Vagina (tissue), 2 donors: ENCODE measurements around the gene CHD9. TPM values are rescaled to one million over a fixed set of nuclear protein-coding genes. Genes with fewer than 3 reads are reported as not detected.

ENCODE experiments used
- DNase-seq, 2 donors: peaks; one replicate each; pipeline ENCODE4 v3.0.0-alpha.2; 2017; ENCODE audit errors: extremely low spot score in 2 of 2
- H3K27ac ChIP-seq: fragments of 200-600 bp; sonication (generic); one replicate; pipeline ENCODE4 v1.5.1; 2019
- H3K27me3 ChIP-seq: fragments of 200-600 bp; sonication (generic); one replicate; pipeline ENCODE4 v1.5.1; 2019
- H3K36me3 ChIP-seq, 2 donors: fragments of 200-600 bp; sonication (generic); one replicate each; pipeline ENCODE4 v1.5.1; 2017 to 2019
- H3K4me1 ChIP-seq: fragments of 200-600 bp; sonication (generic); one replicate; pipeline ENCODE4 v1.5.1; 2019
- H3K4me3 ChIP-seq, 2 donors: fragments of 200-600 bp; sonication (generic); 1 replicate in 1 of 2; 2 replicates in 1 of 2; pipeline ENCODE4 v1.5.1; 2016 to 2019
- H3K9me3 ChIP-seq: fragments of 200-600 bp; sonication (generic); one replicate; pipeline ENCODE4 v1.5.1; 2019
- POLR2A ChIP-seq, 2 donors: fragments of 450-650 bp; IDR thresholded peaks; one replicate each; pipeline ENCODE4 v1.6.1; 2017; ENCODE audit warnings: antibody characterized with exemption in 2 of 2, mild to moderate bottlenecking in 2 of 2, moderate library complexity in 2 of 2
- POLR2AphosphoS5 ChIP-seq, 2 donors: sonication (generic); formaldehyde crosslinking; IDR thresholded peaks; one replicate each; pipeline ENCODE4 v1.9.0; 2017; ENCODE audit warnings: antibody characterized with exemption in 2 of 2, mild to moderate bottlenecking in 2 of 2, low read depth in 1 of 2; ENCODE audit not compliant: insufficient read depth in 1 of 2
- intact Hi-C: fragments of 100-400 bp; cut with DNase I; formaldehyde crosslinking; loops from one replicate; pipeline ENCODE4 v1.15.1; 2023
- total RNA-seq: library from RNA; depleted of rRNA; stranded (reverse); fragments of >200 nt; gene quantifications from one replicate; pipeline ENCODE4 v1.2.3, GENCODE V29; 2016
- TF ChIP-seq, protein P1 (sequence below), 3 experiments: fragments of 450-650 bp in 2 of 3; fragments of 200-600 bp in 1 of 3; sonication (generic) in 1 of 3; IDR thresholded peaks; one replicate each; pipeline ENCODE4 v1.5.1; 2017 to 2019; ENCODE audit warnings: antibody characterized with exemption in 3 of 3, mild to moderate bottlenecking in 2 of 3, moderate library complexity in 2 of 3

CHD9 gene
- total RNA-seq, 1 donor from 2014 or later, result 77.6 TPM

DNA sequence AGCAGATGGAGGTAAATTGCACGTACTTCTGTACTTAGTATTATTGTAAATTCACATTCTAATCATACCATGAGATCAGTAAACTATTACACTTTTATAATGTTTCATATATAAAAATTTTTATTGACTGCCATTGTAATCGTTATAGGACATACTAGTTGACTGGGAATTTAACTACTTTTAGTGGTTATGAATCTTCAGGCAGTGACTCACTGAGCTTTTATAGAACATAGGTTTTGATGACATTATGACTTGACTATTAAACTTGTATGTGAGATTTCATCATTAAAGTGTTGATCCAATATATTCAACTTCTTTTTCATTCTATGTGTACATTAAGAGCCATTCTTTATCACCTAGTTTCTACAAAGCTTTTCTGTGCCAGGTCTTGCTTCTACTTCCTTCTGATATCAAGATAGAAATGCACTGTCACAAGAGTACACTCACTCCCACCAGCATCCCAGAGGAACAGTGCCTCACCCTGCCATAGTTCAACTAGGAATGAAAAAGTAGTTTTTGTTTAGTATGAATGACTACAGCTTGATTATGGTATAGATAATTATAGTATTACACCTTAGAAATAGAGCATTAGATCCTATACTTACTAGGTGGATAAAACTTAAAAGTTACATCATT lies 237.1 kb downstream of the CHD9 start:
- Histone ChIP-seq H3K36me3 (peaks cover 8 to 75% of the 10 kb centered on the region in 2 donors), H3K27ac (no peak overlapping the region), H3K4me3 (no peak overlapping the region), H3K27me3 (no peaks in the 10 kb centered on the region), H3K4me1 (no peaks in the 10 kb centered on the region), H3K9me3 (no peaks in the 10 kb centered on the region)
- no peak for DNase-seq
- TF ChIP-seq POLR2AphosphoS5 (IDR thresholded peaks at IDR 0.05; ENCODE audit: insufficient read depth in 1 of 2, low read depth in 1 of 2) (no peak), POLR2A (IDR thresholded peaks at IDR 0.05) (no peak)
- TF ChIP-seq, protein P1, sequence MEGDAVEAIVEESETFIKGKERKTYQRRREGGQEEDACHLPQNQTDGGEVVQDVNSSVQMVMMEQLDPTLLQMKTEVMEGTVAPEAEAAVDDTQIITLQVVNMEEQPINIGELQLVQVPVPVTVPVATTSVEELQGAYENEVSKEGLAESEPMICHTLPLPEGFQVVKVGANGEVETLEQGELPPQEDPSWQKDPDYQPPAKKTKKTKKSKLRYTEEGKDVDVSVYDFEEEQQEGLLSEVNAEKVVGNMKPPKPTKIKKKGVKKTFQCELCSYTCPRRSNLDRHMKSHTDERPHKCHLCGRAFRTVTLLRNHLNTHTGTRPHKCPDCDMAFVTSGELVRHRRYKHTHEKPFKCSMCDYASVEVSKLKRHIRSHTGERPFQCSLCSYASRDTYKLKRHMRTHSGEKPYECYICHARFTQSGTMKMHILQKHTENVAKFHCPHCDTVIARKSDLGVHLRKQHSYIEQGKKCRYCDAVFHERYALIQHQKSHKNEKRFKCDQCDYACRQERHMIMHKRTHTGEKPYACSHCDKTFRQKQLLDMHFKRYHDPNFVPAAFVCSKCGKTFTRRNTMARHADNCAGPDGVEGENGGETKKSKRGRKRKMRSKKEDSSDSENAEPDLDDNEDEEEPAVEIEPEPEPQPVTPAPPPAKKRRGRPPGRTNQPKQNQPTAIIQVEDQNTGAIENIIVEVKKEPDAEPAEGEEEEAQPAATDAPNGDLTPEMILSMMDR (IDR thresholded peaks at IDR 0.05), result no peak
- intact Hi-C loops, result no loop called here

DNA sequence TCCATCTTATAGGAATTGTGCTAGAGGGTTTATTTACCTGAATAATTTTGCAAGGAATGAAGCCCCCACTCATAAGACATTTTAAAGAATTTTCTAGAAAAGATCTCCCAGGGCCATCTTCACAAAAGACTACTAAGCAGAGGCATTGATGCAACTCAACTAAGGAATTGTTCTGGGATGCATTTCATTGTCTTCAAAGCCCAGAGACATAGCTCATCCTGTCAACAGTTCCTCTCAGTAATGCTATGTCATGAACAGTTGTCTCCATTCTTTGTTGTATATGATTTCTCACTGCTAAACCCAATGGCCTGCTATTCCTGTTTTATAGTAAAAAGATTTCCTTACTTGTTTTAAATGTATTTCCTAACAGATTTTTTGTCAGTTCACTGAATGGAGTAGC lies 242.7 kb downstream of the CHD9 start:
- peaks cover 0 to 61% of the 10 kb centered on the region in 2 donors for H3K36me3 ChIP-seq
- no peaks in the 10 kb centered on the region for H3K9me3 ChIP-seq
- no peak for DNase-seq
- intact Hi-C loops, result no loop called here
- no peak overlapping the region for H3K27ac ChIP-seq
- no peaks in the 10 kb centered on the region for H3K4me1 ChIP-seq
- TF ChIP-seq POLR2AphosphoS5 (IDR thresholded peaks at IDR 0.05; ENCODE audit: insufficient read depth in 1 of 2, low read depth in 1 of 2), result no peak
- TF ChIP-seq, protein P1 (IDR thresholded peaks at IDR 0.05), result no peak
- no peak for TF ChIP-seq POLR2A (IDR thresholded peaks at IDR 0.05)
- H3K4me3 ChIP-seq, result no peak overlapping the region
- no peaks in the 10 kb centered on the region for H3K27me3 ChIP-seq

DNA sequence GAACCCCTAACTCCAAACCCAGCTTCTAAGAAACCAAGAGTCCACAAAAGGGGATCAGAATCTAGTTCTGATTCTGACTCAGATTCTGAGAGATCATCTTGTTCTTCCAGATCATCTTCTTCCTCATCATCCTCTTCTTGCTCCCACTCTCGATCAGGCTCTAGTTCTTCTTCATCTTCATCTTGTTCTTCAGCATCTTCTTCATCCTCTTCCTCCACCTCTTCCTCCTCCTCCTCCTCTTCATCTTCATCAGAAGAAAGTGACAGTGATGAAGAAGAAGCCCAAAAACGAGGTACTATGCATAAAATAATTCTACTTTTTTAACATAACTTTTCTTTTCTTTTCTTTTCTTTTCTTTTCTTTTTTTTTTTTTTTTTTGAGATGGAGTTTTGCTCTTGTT lies 249.5 kb downstream of the CHD9 start:
- intact Hi-C loops, result no loop called here
- Histone ChIP-seq H3K4me1 (no peaks in the 10 kb centered on the region), H3K27ac (no peak overlapping the region), H3K27me3 (no peaks in the 10 kb centered on the region), H3K36me3 (peaks cover 0 to 68% of the 10 kb centered on the region in 2 donors), H3K9me3 (no peaks in the 10 kb centered on the region), H3K4me3 (no peak overlapping the region)
- DNase-seq, result no peak
- TF ChIP-seq POLR2A (IDR thresholded peaks at IDR 0.05) (no peak), POLR2AphosphoS5 (IDR thresholded peaks at IDR 0.05; ENCODE audit: insufficient read depth in 1 of 2, low read depth in 1 of 2) (no peak)
- TF ChIP-seq, protein P1 (IDR thresholded peaks at IDR 0.05), result no peak

DNA sequence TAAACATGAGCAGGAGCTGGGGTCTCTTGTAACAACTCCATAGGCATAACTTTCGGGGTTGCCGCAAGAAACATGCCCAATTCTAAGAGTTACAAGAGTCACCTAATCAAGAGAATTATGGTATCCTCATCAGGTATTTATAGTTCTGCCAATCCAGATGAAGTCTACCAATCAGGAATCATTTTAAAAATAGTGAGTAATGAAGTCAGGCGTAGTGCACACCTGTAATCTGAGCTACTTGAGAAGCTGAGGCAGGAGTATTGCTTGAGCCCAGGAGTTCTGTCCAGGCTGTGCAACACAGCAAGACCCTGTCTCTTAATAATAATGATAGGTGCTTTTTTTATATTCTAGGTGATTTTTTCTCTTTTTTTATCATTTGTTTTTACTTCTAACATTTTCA lies 251.0 kb downstream of the CHD9 start:
- TF ChIP-seq POLR2AphosphoS5 (IDR thresholded peaks at IDR 0.05; ENCODE audit: insufficient read depth in 1 of 2, low read depth in 1 of 2) (no peak), POLR2A (IDR thresholded peaks at IDR 0.05) (no peak)
- TF ChIP-seq, protein P1 (IDR thresholded peaks at IDR 0.05), result no peak
- Histone ChIP-seq H3K9me3 (no peaks in the 10 kb centered on the region), H3K36me3 (peaks cover 0 to 68% of the 10 kb centered on the region in 2 donors), H3K27ac (no peak overlapping the region), H3K27me3 (no peaks in the 10 kb centered on the region), H3K4me1 (no peaks in the 10 kb centered on the region), H3K4me3 (no peak overlapping the region)
- no peak for DNase-seq
- intact Hi-C loops, result no loop called here

DNA sequence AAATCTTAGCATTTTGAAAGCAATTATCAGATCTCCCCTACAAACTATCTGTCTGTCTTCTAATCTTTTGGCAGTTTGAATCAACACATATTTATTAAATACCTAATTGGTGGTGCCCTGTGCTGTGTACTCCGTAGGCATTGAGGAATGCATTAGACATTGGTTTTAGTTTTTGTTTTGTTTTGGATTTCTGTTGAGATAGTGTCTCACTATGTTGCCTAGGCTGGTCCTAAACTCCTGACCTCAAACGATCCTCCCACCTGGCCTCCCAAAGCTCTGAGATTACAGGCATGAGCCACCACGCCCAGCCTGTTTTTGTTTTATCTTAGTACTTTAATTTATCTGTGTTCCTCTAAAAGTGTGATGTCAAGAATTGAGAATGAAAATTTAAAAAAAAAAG lies 254.7 kb downstream of the CHD9 start:
- TF ChIP-seq POLR2A (IDR thresholded peaks at IDR 0.05) (no peak), POLR2AphosphoS5 (IDR thresholded peaks at IDR 0.05; ENCODE audit: insufficient read depth in 1 of 2, low read depth in 1 of 2) (no peak)
- TF ChIP-seq, protein P1 (IDR thresholded peaks at IDR 0.05), result no peak
- Histone ChIP-seq H3K4me1 (no peaks in the 10 kb centered on the region), H3K9me3 (no peaks in the 10 kb centered on the region), H3K27me3 (no peaks in the 10 kb centered on the region), H3K27ac (no peak overlapping the region), H3K36me3 (peaks cover 0 to 74% of the 10 kb centered on the region in 2 donors), H3K4me3 (no peak overlapping the region)
- no peak for DNase-seq
- intact Hi-C loops, result no loop called here
